K562 (cell line): ENCODE results near the gene AACS. TPM values are rescaled to one million over a fixed set of nuclear protein-coding genes. Genes with fewer than 3 reads are reported as not detected.
"Not testable (repeated sequence)": the region's sequence is repeated elsewhere in the genome, so short reads cannot be mapped to it uniquely, and the experiment has no call there.

ENCODE experiments used
- ATAC-seq: fragments of 200-7000 bp; cut with Tn5 transposase; 3 replicates; pipeline ENCODE4 v1.9.1; 2020; ENCODE audit warnings: moderate library complexity
- BruUV-seq: library from RNA; stranded (reverse); fragments of 400-500 nt; replicated peaks from 2 replicates; lab custom pipeline; 2021; lab: Mats Ljungman, UMichigan
- CTCF ChIA-PET: fragments of 300-600 bp; formaldehyde crosslinking; extraction: SDS; loops from one replicate; lab custom pipeline; 2021; ENCODE audit warnings: low intra/inter-chr PET ratio; lab: Yijun Ruan, JAX
- POLR2A ChIA-PET: fragments of 300-600, 350-650 bp; sonication (Branson Sonifier 250); formaldehyde crosslinking; extraction: SDS; loops from one replicate; lab custom pipeline; 2021; ENCODE audit warnings: antibody characterized with exemption, inconsistent platforms; lab: Yijun Ruan, JAX
- DNase-seq, 4 experiments: peaks; one replicate each; pipeline versions ENCODE4 v3.0.0 to v3.0.0-alpha.2; 2011 to 2018; ENCODE audit warnings: low spot score in 3 of 4, mixed read lengths in 3 of 4; ENCODE audit errors: extremely low read depth in 1 of 4
- FAIRE-seq: peaks from 2 replicates; lab custom pipeline; 2011; peaks lifted over from hg19 to GRCh38; lab: Jason Lieb, UNC
- H2AFZ ChIP-seq: 2 replicates; pipeline ENCODE4 v1.6.0; 2011; ENCODE audit warnings: low read depth, low read length, control low read depth, inconsistent platforms
- H3K27ac ChIP-seq: fragments of 200-600 bp; 3 replicates; pipeline ENCODE4 v1.8.0; 2011; ENCODE audit warnings: low read depth, mild to moderate bottlenecking, control low read depth, inconsistent platforms, low read length, moderate library complexity, mixed read lengths; ENCODE audit errors: extremely low read depth
- H3K27me3 ChIP-seq, 2 experiments: fragments of 300-600 bp in 1 of 2; 2 replicates in 1 of 2; 3 replicates in 1 of 2; pipeline versions ENCODE4 v1.6.0 to v1.8.0; 2011; ENCODE audit warnings: inconsistent platforms in 2 of 2, low read length in 2 of 2, mild to moderate bottlenecking in 1 of 2, mixed read lengths in 1 of 2, moderate library complexity in 1 of 2; ENCODE audit not compliant: control insufficient read depth in 2 of 2, insufficient read depth in 2 of 2
- H3K36me3 ChIP-seq: fragments of 300-600 bp; 3 replicates; pipeline ENCODE4 v1.8.0; 2011; ENCODE audit warnings: mild to moderate bottlenecking, low read length, inconsistent platforms; ENCODE audit not compliant: control insufficient read depth, insufficient read depth
- H3K4me1 ChIP-seq, 2 experiments: fragments of 200-600 bp in 1 of 2; replicated peaks in 1 of 2; 2 replicates in 1 of 2; 3 replicates in 1 of 2; pipeline versions ENCODE4 v1.5.1 to v1.8.0; 2011; ENCODE audit warnings: inconsistent platforms in 2 of 2, low read length in 2 of 2, mild to moderate bottlenecking in 1 of 2, mixed read lengths in 1 of 2, moderate library complexity in 1 of 2; ENCODE audit not compliant: control insufficient read depth in 2 of 2, insufficient read depth in 2 of 2
- H3K4me2 ChIP-seq: 2 replicates; pipeline ENCODE4 v1.6.1; 2011; ENCODE audit warnings: low read length, control low read depth, inconsistent platforms, mixed read lengths; ENCODE audit not compliant: insufficient read depth
- H3K4me3 ChIP-seq: fragments of 200-600 bp; sonication (generic), shearing (Covaris generic); 2 replicates; pipeline ENCODE4 v1.5.1; 2016; ENCODE audit warnings: control low read depth, inconsistent platforms
- H3K79me2 ChIP-seq: fragments of 200-600 bp; 3 replicates; pipeline ENCODE4 v1.8.0; 2011; ENCODE audit warnings: low read length, inconsistent platforms; ENCODE audit not compliant: control insufficient read depth, insufficient read depth
- H3K9ac ChIP-seq, 2 experiments: 2 replicates each; pipeline versions ENCODE4 v1.6.0 to v1.6.1; 2011; ENCODE audit warnings: low read depth in 2 of 2, low read length in 2 of 2, control low read depth in 1 of 2, inconsistent platforms in 1 of 2, mild to moderate bottlenecking in 1 of 2, mixed read lengths in 1 of 2; ENCODE audit not compliant: insufficient read depth in 1 of 2
- H3K9me1 ChIP-seq: one replicate; pipeline ENCODE4 v1.6.0; 2011; ENCODE audit warnings: inconsistent platforms, mild to moderate bottlenecking, low read length, moderate library complexity; ENCODE audit not compliant: control insufficient read depth, insufficient read depth
- H3K9me3 ChIP-seq: replicated peaks from 2 replicates; pipeline ENCODE4 v1.5.1; 2011; ENCODE audit warnings: low read depth, low read length, inconsistent platforms; ENCODE audit not compliant: control insufficient read depth, insufficient read depth
- H4K20me1 ChIP-seq: replicated peaks from 2 replicates; pipeline ENCODE4 v1.6.1; 2011; ENCODE audit warnings: low read length, inconsistent platforms, mixed read lengths; ENCODE audit not compliant: control insufficient read depth, insufficient read depth
- HMG20A ChIP-seq: fragments of 450-650 bp; formaldehyde crosslinking; conservative IDR thresholded peaks from 2 replicates; pipeline ENCODE4 v1.4.0; 2020; ENCODE audit warnings: mild to moderate bottlenecking, mixed read lengths
- KAT8 ChIP-seq: fragments of 450-650 bp; IDR thresholded peaks from 2 replicates; pipeline ENCODE4 v1.6.1; 2016; ENCODE audit warnings: low read depth, mild to moderate bottlenecking
- RBM25 ChIP-seq: fragments of 200-400 bp; formaldehyde crosslinking; IDR thresholded peaks from 2 replicates; pipeline ENCODE4 v1.6.1; 2018; ENCODE audit warnings: low read length, low read depth, moderate library complexity; ENCODE audit not compliant: severe bottlenecking
- ZFPM2 ChIP-seq: fragments of 250-450 bp; sonication (Bioruptor Pico); IDR thresholded peaks from 2 replicates; pipeline ENCODE4 v1.5.1; 2022; ENCODE audit warnings: mild to moderate bottlenecking
- ZNF121 ChIP-seq: sonication (generic); formaldehyde crosslinking; conservative IDR thresholded peaks from 2 replicates; pipeline ENCODE4 v1.8.0; 2022; ENCODE audit warnings: missing genetic modification reagents
- ZNF511 ChIP-seq: sonication (generic); formaldehyde crosslinking; IDR thresholded peaks from 2 replicates; pipeline ENCODE4 v1.8.0; 2022; ENCODE audit warnings: mild to moderate bottlenecking, missing genetic modification reagents
- WGBS: fragments of 100-300 bp; shearing (Covaris generic); methylation state at CpG from one replicate; pipeline ENCODE4 v1.1.6; 2016; ENCODE audit warnings: low coverage, mixed read lengths; ENCODE audit not compliant: insufficient coverage; ENCODE audit errors: missing lambda C conversion rate; 5-methylcytosine and 5-hydroxymethylcytosine counted together
- in situ Hi-C: fragments of 300-500 bp; cut with MboI; formaldehyde crosslinking; loops from 4 replicates; pipeline ENCODE4 v1.15.0; 2018; ENCODE audit warnings: inconsistent platforms, mixed read lengths
- intact Hi-C: fragments of 100-400 bp; cut with micrococcal nuclease; formaldehyde crosslinking; loops from 2 replicates; pipeline ENCODE4 v1.14.2; 2022
- polyA plus RNA-seq, 8 experiments: library from polyadenylated mRNA; depleted of rRNA in 4 of 8; stranded (reverse) in 5 of 8; unstranded in 3 of 8; fragments of >200 nt; fragmentation: Nextera tagmentation in 2 of 8; fragmentation: Illumina TruSeq in 1 of 8; extraction: Ambion mirVana in 2 of 8; extraction: Trizol in 1 of 8; gene quantifications; 2 replicates each; pipeline versions ENCODE4 v1.2.1 to v1.2.3, GENCODE V29; 2011 to 2014; ENCODE audit warnings: inconsistent platforms in 1 of 8, missing spikeins in 1 of 8
- total RNA-seq, 7 experiments: library from RNA; depleted of rRNA in 6 of 7; stranded (reverse); fragments of >200 nt in 6 of 7; fragmentation: Illumina TruSeq in 2 of 7; extraction: Trizol in 2 of 7; gene quantifications; 2 replicates each; pipeline versions ENCODE4 v1.2.1 to v1.2.3, GENCODE V29; 2011 to 2021; ENCODE audit warnings: low replicate concordance in 1 of 7

AACS gene
- total and polyA plus RNA-seq, 9 of the 15 experiments (the other 6 are each of a cell fraction or from before 2014, with no cell fraction given), result 2.4 to 13.0 (median 6.0) TPM

GRCh38 chr12:125072496-125072895 is 7.3 kb downstream of the AACS start (continued):
- no peak for TF ChIP-seq ZFPM2 (CRISPR knock-in tag)
- no peak for TF ChIP-seq ZNF511 (CRISPR knock-in tag)
- TF ChIP-seq RBM25, result no peak
- no peak for TF ChIP-seq HMG20A (CRISPR knock-in tag)
- TF ChIP-seq KAT8, result no peak

- H3K4me3 ChIP-seq, H3K79me2 ChIP-seq, intact Hi-C loops, H3K4me2 ChIP-seq, in situ Hi-C loops, H3K9me1 ChIP-seq, H3K9me3 ChIP-seq, CTCF ChIA-PET, H3K4me1 ChIP-seq, ATAC-seq, BruUV-seq, H2AFZ ChIP-seq, H3K9ac ChIP-seq, DNase-seq, FAIRE-seq, H3K27ac ChIP-seq, H4K20me1 ChIP-seq: not testable (repeated sequence)
- 56% methylated on average over 2 of the region's 2 CpGs for WGBS
- POLR2A ChIA-PET, result interaction anchor here (1.2 kb wide), 1 partner anchor 9 kb away, joined by 5 read pairs; the partner anchor contains the start of gene AACS
- Histone ChIP-seq H3K36me3 (peaks cover 16% of the 10 kb centered on the region; the same call in 2 of the 3 replicates), H3K27me3 (peaks cover 0 to 11% of the 10 kb centered on the region in 2 experiments; a peak in 1 of 5 replicates)
- peak; percentile 62 for TF ChIP-seq ZNF121 (CRISPR knock-in tag)
Measured at GRCh38 chr12:125074294-125074693, 9.1 kb downstream of the AACS start.
